SK-N-SH (cell line): ENCODE data around the gene NAMPT. TPM values are rescaled to one million over a fixed set of nuclear protein-coding genes. Genes with fewer than 3 reads are reported as not detected.

Experiments used
- CTCF ChIA-PET: fragments of 300-600, 350-600 bp; formaldehyde crosslinking; extraction: SDS; loops from one replicate; lab custom pipeline; 2021; lab: Yijun Ruan, JAX
- POLR2A ChIA-PET: fragments of 350-600 bp; sonication (Branson Sonifier 250); formaldehyde crosslinking; extraction: SDS; loops from one replicate; lab custom pipeline; 2020; ENCODE audit warnings: antibody characterized with exemption, inconsistent platforms; lab: Yijun Ruan, JAX
- DNase-seq: peaks from one replicate; pipeline ENCODE4 v3.0.0; 2012
- H2AFZ ChIP-seq: fragments of 200-600 bp; sonication (generic); 2 replicates; pipeline ENCODE4 v1.8.1; 2016; ENCODE audit warnings: antibody characterized with exemption, mild to moderate bottlenecking, low read depth
- H3F3A ChIP-seq: fragments of 200-600 bp; sonication (generic); replicated peaks from 2 replicates; pipeline ENCODE3; 2016; ENCODE audit warnings: antibody characterized with exemption, mild to moderate bottlenecking; ENCODE audit not compliant: insufficient read depth
- H3K27ac ChIP-seq, 2 experiments: fragments of 200-500 bp in 1 of 2; fragments of 200-600 bp in 1 of 2; sonication (Bioruptor generic) in 1 of 2; sonication (generic), shearing (Covaris generic) in 1 of 2; 2 replicates each; pipeline versions ENCODE4 v1.5.1 to v1.6.1; 2014 to 2016; ENCODE audit warnings: low read depth in 2 of 2, inconsistent platforms in 1 of 2, low read length in 1 of 2, mild to moderate bottlenecking in 1 of 2, mixed read lengths in 1 of 2
- H3K27me3 ChIP-seq: fragments of 200-600 bp; sonication (generic), shearing (Covaris generic); 2 replicates; pipeline ENCODE4 v1.6.1; 2016; ENCODE audit warnings: mixed run types; ENCODE audit not compliant: insufficient read depth
- H3K36me3 ChIP-seq, 2 experiments: fragments of 200-500 bp in 1 of 2; fragments of 200-600 bp in 1 of 2; sonication (Bioruptor generic) in 1 of 2; sonication (generic) in 1 of 2; replicated peaks in 1 of 2; 2 replicates each; pipeline versions ENCODE3 to v1.5.1; 2014 to 2016; ENCODE audit warnings: low read length in 1 of 2, mild to moderate bottlenecking in 1 of 2; ENCODE audit not compliant: insufficient read depth in 2 of 2, control insufficient read depth in 1 of 2
- H3K4me1 ChIP-seq, 2 experiments: fragments of 200-500 bp in 1 of 2; fragments of 200-600 bp in 1 of 2; sonication (Bioruptor generic) in 1 of 2; sonication (generic), shearing (Covaris generic) in 1 of 2; 2 replicates each; pipeline versions ENCODE4 v1.5.1 to v1.6.1; 2014 to 2016; ENCODE audit warnings: low read depth in 1 of 2, low read length in 1 of 2, mixed run types in 1 of 2; ENCODE audit not compliant: insufficient read depth in 2 of 2, control insufficient read depth in 1 of 2
- H3K4me2 ChIP-seq: fragments of 200-600 bp; sonication (generic), shearing (Covaris generic); 2 replicates; pipeline ENCODE4 v1.6.1; 2017; ENCODE audit warnings: mixed run types
- H3K4me3 ChIP-seq, 2 experiments: fragments of 200-500 bp in 1 of 2; fragments of 200-600 bp in 1 of 2; sonication (Bioruptor generic) in 1 of 2; sonication (generic), shearing (Covaris generic) in 1 of 2; 2 replicates each; pipeline versions ENCODE4 v1.5.1 to v1.8.1; 2014 to 2016; ENCODE audit warnings: low read depth in 2 of 2, inconsistent platforms in 1 of 2, low read length in 1 of 2, mild to moderate bottlenecking in 1 of 2, mixed read lengths in 1 of 2, moderate library complexity in 1 of 2
- H3K79me2 ChIP-seq: fragments of 200-600 bp; sonication (generic); 2 replicates; pipeline ENCODE4 v1.8.1; 2017; ENCODE audit warnings: mild to moderate bottlenecking; ENCODE audit not compliant: insufficient read depth
- H3K9ac ChIP-seq: fragments of 200-600 bp; sonication (generic); 2 replicates; pipeline ENCODE4 v1.6.1; 2017; ENCODE audit warnings: mixed run types
- H3K9me2 ChIP-seq: fragments of 200-600 bp; sonication (generic); 2 replicates; pipeline ENCODE4 v1.6.1; 2017; ENCODE audit warnings: mixed run types
- H3K9me3 ChIP-seq: fragments of 200-600 bp; sonication (generic); 2 replicates; pipeline ENCODE4 v1.6.1; 2017; ENCODE audit warnings: mixed run types, mild to moderate bottlenecking, moderate library complexity
- H4K20me1 ChIP-seq: fragments of 200-600 bp; sonication (generic); 2 replicates; pipeline ENCODE4 v1.6.1; 2017; ENCODE audit warnings: mild to moderate bottlenecking, mixed run types; ENCODE audit not compliant: insufficient read depth
- ELF1 ChIP-seq: IDR thresholded peaks from 2 replicates; pipeline ENCODE4 v1.4.0; 2012
- FOXJ3 ChIP-seq: sonication (generic); formaldehyde crosslinking; IDR thresholded peaks from 2 replicates; pipeline ENCODE4 v1.5.1; 2020; ENCODE audit warnings: mild to moderate bottlenecking, missing genetic modification reagents
- MAX ChIP-seq: IDR thresholded peaks from 2 replicates; pipeline ENCODE4 v1.4.0; 2012; ENCODE audit warnings: low read depth
- MEF2A ChIP-seq: IDR thresholded peaks from 2 replicates; pipeline ENCODE4 v1.4.0; 2012; ENCODE audit warnings: low read depth, borderline replicate concordance
- NFIC ChIP-seq: IDR thresholded peaks from 2 replicates; pipeline ENCODE4 v1.4.0; 2012; ENCODE audit warnings: borderline replicate concordance
- NRF1 ChIP-seq: IDR thresholded peaks from 2 replicates; pipeline ENCODE4 v1.6.1; 2012; ENCODE audit warnings: low read depth, mild to moderate bottlenecking, low read length
- RCOR1 ChIP-seq: fragments of 150-350 bp; IDR thresholded peaks from 2 replicates; pipeline ENCODE4 v1.6.1; 2017; ENCODE audit warnings: antibody characterized with exemption, low read length
- REST ChIP-seq: IDR thresholded peaks from 2 replicates; pipeline ENCODE4 v1.6.1; 2012; ENCODE audit warnings: mild to moderate bottlenecking, low read depth, low read length, moderate library complexity
- RFX5 ChIP-seq: IDR thresholded peaks from 2 replicates; pipeline ENCODE4 v1.6.1; 2012; ENCODE audit warnings: mild to moderate bottlenecking, improper control_type of control experiment, low read length
- TAF1 ChIP-seq: IDR thresholded peaks from 2 replicates; pipeline ENCODE4 v1.6.1; 2012; ENCODE audit warnings: low read depth, mild to moderate bottlenecking, low read length, moderate library complexity, borderline replicate concordance
- TCF12 ChIP-seq: IDR thresholded peaks from 2 replicates; pipeline ENCODE4 v1.4.0; 2012
- TEAD4 ChIP-seq: IDR thresholded peaks from 2 replicates; pipeline ENCODE4 v1.4.0; 2012; ENCODE audit warnings: mild to moderate bottlenecking, borderline replicate concordance; ENCODE audit not compliant: insufficient read depth
- YY1 ChIP-seq: IDR thresholded peaks from 2 replicates; pipeline ENCODE4 v1.4.0; 2012; ENCODE audit warnings: low read depth, mild to moderate bottlenecking
- WGBS: methylation state at CpG from one replicate; pipeline ENCODE4 v1.1.6; 2017; ENCODE audit warnings: low lambda C conversion rate; 5-methylcytosine and 5-hydroxymethylcytosine counted together
- polyA plus RNA-seq, 3 experiments: library from polyadenylated mRNA; depleted of rRNA; stranded (reverse); fragments of >200 nt; gene quantifications; 2 replicates each; pipeline ENCODE4 v1.2.3, GENCODE V29; 2012
- TF ChIP-seq, protein P1 (sequence below): IDR thresholded peaks from 2 replicates; pipeline ENCODE4 v1.4.0; 2012; ENCODE audit warnings: low read depth, borderline replicate concordance
- TF ChIP-seq, protein P2 (sequence below): fragments of 200-600 bp; sonication (generic); IDR thresholded peaks from 2 replicates; pipeline ENCODE4 v1.6.1; 2017; ENCODE audit warnings: antibody characterized with exemption, mild to moderate bottlenecking, moderate library complexity
- TF ChIP-seq, protein P3 (sequence below): IDR thresholded peaks from 2 replicates; pipeline ENCODE4; 2012

NAMPT gene
- polyA plus RNA-seq, 1 of the 3 experiments (the other 2 are of a cell fraction), result 20.1 TPM

DNA sequence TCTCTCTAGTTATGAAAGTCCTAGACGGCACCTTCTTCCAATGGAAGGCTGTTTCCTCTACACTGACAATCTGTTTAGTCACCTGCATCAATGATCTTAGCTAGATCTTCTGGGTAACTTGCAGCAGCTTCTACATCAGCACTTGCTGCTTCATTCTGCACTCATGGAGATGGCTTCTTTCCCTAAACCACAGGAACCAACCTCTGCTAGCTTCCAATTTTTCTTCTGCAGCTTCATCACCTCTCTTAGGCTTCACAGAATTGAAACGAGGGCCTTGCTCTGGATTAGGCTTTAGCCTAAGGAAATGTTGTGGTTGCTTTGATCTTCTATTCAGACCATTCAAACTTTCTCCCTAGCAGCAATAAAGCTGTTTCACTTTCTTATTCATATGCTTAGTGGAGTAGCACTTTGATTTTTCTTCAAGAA lies 24.6 kb downstream of the NAMPT start:
- H3K9me3 ChIP-seq, result no peaks in the 10 kb centered on the region
- DNase-seq, result no peak
- no peak overlapping the region for H3K4me3 ChIP-seq
- H3K27ac ChIP-seq, result no peak overlapping the region
- H3K27me3 ChIP-seq, result no peaks in the 10 kb centered on the region
- H3K4me2 ChIP-seq, result no peak overlapping the region
- H3K9ac ChIP-seq, result no peak overlapping the region
- H3K36me3 ChIP-seq, result peaks cover 79 to 80% of the 10 kb centered on the region in 2 experiments
- no peaks in the 10 kb centered on the region for H3K9me2 ChIP-seq
- H2AFZ ChIP-seq, result no peak overlapping the region
- H3K4me1 ChIP-seq, result no peaks in the 10 kb centered on the region
- H4K20me1 ChIP-seq, result no peaks in the 10 kb centered on the region
- no peaks in the 10 kb centered on the region for H3K79me2 ChIP-seq
- H3F3A ChIP-seq, result no peaks in the 10 kb centered on the region
- WGBS, result 95% methylated on average over 2 of the region's 2 CpGs
- ChIA-PET CTCF (interaction anchor here (0.8 kb wide), 1 partner anchor 8 kb away, joined by 3 read pairs; no protein-coding TSS in a partner anchor), POLR2A (no interaction called here)
- TF ChIP-seq FOXJ3 (CRISPR knock-in tag), result no peak
- no peak for TF ChIP-seq NRF1
- TF ChIP-seq RFX5, result no peak
- TF ChIP-seq ELF1, result no peak

GRCh38 chr7:106258789-106259188 lies 26.0 kb downstream of the NAMPT start:
- Histone ChIP-seq H3K4me2 (no peak overlapping the region), H3K36me3 (peaks cover 79 to 86% of the 10 kb centered on the region in 2 experiments), H3F3A (no peaks in the 10 kb centered on the region), H3K79me2 (no peaks in the 10 kb centered on the region), H3K27ac (no peak overlapping the region), H3K9ac (no peak overlapping the region), H3K9me3 (no peaks in the 10 kb centered on the region)
- 94% methylated on average over 7 of the region's 7 CpGs for WGBS
- DNase-seq, result no peak
- CTCF ChIA-PET, result interaction anchor here (1.1 kb wide), 1 partner anchor 27 kb away, joined by 4 read pairs; no protein-coding TSS in a partner anchor
- no peak for TF ChIP-seq TCF12
- TF ChIP-seq MAX, result no peak
- TF ChIP-seq MEF2A, result no peak
- no peak for TF ChIP-seq TAF1
- TF ChIP-seq YY1, result no peak
- TF ChIP-seq TEAD4, result no peak
- TF ChIP-seq NFIC, result no peak
- no peak for TF ChIP-seq NRF1
- TF ChIP-seq, all 33 proteins: peak for 0
- Histone ChIP-seq H3K4me1 (no peaks in the 10 kb centered on the region), H3K4me3 (no peak overlapping the region), H3K27me3 (no peaks in the 10 kb centered on the region), H4K20me1 (no peaks in the 10 kb centered on the region), H2AFZ (no peak overlapping the region), H3K9me2 (no peaks in the 10 kb centered on the region)
- POLR2A ChIA-PET, result no interaction called here

DNA sequence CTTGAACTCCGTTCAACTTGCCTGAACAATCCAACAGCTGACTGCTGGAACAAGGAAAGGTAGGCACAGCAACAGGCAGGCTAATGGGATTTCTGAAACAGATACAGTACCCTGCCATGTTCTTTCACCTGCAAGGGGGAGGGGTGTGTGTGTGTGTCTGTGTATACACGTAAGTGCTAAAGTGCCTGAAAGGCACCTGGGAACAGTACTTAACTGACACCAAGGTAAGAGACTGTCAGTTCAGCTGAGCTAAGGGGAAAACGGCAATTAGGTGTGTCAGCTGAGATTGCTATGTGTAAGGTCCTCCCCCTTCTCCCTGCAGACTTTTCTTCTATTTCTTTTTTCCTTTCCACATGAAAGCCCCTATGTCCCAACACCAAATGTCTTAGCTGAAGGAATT lies 27.0 kb downstream of the NAMPT start:
- Histone ChIP-seq H3K4me2 (no peak overlapping the region), H3K27me3 (no peaks in the 10 kb centered on the region), H2AFZ (no peak overlapping the region), H3K9ac (no peak overlapping the region), H3K4me1 (no peaks in the 10 kb centered on the region), H3K36me3 (peaks cover 79 to 83% of the 10 kb centered on the region in 2 experiments), H3K4me3 (no peak overlapping the region), H3K9me3 (no peaks in the 10 kb centered on the region), H4K20me1 (no peaks in the 10 kb centered on the region), H3F3A (no peaks in the 10 kb centered on the region), H3K79me2 (no peaks in the 10 kb centered on the region), H3K9me2 (no peaks in the 10 kb centered on the region), H3K27ac (no peak overlapping the region)
- POLR2A ChIA-PET, result interaction anchor here (0.9 kb wide), 1 partner anchor 112 kb away, joined by 4 read pairs; no protein-coding TSS in a partner anchor
- 92% methylated on average over 3 of the region's 3 CpGs for WGBS
- DNase-seq, result no peak
- CTCF ChIA-PET, result interaction anchor here (0.7 to 1.1 kb wide), 3 partner anchors 26 to 102 kb away, joined by 3 to 4 read pairs (median 4); no protein-coding TSS in a partner anchor
- TF ChIP-seq, protein P1, sequence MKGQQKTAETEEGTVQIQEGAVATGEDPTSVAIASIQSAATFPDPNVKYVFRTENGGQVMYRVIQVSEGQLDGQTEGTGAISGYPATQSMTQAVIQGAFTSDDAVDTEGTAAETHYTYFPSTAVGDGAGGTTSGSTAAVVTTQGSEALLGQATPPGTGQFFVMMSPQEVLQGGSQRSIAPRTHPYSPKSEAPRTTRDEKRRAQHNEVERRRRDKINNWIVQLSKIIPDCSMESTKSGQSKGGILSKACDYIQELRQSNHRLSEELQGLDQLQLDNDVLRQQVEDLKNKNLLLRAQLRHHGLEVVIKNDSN, result no peak
- no peak for TF ChIP-seq RFX5
- TF ChIP-seq, protein P2, sequence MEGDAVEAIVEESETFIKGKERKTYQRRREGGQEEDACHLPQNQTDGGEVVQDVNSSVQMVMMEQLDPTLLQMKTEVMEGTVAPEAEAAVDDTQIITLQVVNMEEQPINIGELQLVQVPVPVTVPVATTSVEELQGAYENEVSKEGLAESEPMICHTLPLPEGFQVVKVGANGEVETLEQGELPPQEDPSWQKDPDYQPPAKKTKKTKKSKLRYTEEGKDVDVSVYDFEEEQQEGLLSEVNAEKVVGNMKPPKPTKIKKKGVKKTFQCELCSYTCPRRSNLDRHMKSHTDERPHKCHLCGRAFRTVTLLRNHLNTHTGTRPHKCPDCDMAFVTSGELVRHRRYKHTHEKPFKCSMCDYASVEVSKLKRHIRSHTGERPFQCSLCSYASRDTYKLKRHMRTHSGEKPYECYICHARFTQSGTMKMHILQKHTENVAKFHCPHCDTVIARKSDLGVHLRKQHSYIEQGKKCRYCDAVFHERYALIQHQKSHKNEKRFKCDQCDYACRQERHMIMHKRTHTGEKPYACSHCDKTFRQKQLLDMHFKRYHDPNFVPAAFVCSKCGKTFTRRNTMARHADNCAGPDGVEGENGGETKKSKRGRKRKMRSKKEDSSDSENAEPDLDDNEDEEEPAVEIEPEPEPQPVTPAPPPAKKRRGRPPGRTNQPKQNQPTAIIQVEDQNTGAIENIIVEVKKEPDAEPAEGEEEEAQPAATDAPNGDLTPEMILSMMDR, result no peak
- no peak for TF ChIP-seq RCOR1
- TF ChIP-seq REST, result no peak
- TF ChIP-seq, protein P3, sequence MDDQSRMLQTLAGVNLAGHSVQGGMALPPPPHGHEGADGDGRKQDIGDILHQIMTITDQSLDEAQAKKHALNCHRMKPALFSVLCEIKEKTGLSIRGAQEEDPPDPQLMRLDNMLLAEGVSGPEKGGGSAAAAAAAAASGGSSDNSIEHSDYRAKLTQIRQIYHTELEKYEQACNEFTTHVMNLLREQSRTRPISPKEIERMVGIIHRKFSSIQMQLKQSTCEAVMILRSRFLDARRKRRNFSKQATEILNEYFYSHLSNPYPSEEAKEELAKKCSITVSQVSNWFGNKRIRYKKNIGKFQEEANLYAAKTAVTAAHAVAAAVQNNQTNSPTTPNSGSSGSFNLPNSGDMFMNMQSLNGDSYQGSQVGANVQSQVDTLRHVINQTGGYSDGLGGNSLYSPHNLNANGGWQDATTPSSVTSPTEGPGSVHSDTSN, result no peak
- no peak for TF ChIP-seq ELF1
